ENCODE results near the gene DBNL. TPM values are rescaled to one million over a fixed set of nuclear protein-coding genes. Genes with fewer than 3 reads are reported as not detected.
"Not testable (repeated sequence)": the region's sequence is repeated elsewhere in the genome, so short reads cannot be mapped to it uniquely, and the experiment has no call there.

Gene DBNL
- 100 to 1,000 TPM; 175 to 176 TPM for total RNA-seq

DNA sequence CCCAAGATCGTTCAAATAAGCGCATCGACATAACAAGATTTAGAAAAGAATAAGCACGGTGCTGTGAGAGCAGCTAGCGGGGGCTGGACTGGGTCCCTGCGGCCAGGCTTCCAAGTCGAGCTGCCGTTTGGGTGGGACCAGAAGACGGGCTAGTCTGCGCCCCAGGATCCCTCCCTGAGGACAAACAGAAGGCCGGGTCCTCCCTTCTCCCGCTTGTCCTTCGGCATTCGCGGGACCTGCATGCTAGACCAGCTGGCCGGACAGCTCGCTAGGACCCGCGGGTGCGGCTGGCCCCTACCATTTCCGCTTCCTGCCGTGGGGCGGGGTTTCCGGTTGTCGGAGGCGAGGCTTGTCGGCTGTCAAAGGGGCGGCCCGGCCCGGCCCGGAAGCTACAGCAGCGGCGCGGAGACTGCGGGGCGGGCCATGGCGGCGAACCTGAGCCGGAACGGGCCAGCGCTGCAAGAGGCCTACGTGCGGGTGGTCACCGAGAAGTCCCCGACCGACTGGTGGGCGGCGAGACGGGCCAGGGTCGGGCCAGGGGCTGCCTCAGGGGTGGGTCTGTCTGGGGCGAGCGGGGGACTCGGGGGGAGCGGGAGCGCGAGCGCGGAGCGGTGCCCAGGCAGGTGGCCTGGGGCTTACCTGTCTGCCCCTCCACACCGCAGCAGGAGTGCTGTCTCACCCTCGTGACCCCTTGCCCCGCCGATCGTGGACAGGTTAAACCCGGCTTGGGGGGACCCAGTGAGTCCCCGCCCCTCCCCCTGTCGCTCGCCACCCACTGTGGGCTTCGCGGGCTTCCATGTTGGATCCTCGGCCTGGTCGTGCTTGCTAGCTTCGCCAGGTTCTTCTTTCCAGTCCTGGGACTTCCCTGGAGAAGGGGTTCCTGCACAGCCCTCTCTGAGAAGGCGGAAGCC is at the start of gene DBNL:
TSS of gene DBNL (plus strand) at position 388 of the 911 bp plus-strand sequence. CDS start at position 424, 36 bp downstream.
- H3K27ac Mint-ChIP-seq = peak within 1 kb of the TSS; percentile 98
- H3K9me3 Mint-ChIP-seq = no peaks in the 10 kb centered on the region
- no peaks in the 10 kb centered on the region for H3K27me3 Mint-ChIP-seq
- peak within 1 kb of the TSS; percentile 83 for H3K4me3 Mint-ChIP-seq
- H3K36me3 Mint-ChIP-seq (ENCODE audit: low read depth) = peaks cover 42% of the 10 kb centered on the region
- CTCF ChIA-PET = interaction anchor here (1.2 to 1.3 kb wide), 2 partner anchors 25 to 37 kb away, joined by 3 to 5 read pairs; no protein-coding TSS in a partner anchor
- POLR2A ChIA-PET = interaction anchor here (0.7 to 5.7 kb wide), 21 partner anchors 14 to 952 kb away, joined by 3 to 73 read pairs (median 4); partner anchors contain the start of genes COA1, NUDCD3, PGAM2 and POLD2
- peak; percentile 94 for DNase-seq
- H3K4me1 Mint-ChIP-seq = peaks cover 53% of the 10 kb centered on the region

DNA sequence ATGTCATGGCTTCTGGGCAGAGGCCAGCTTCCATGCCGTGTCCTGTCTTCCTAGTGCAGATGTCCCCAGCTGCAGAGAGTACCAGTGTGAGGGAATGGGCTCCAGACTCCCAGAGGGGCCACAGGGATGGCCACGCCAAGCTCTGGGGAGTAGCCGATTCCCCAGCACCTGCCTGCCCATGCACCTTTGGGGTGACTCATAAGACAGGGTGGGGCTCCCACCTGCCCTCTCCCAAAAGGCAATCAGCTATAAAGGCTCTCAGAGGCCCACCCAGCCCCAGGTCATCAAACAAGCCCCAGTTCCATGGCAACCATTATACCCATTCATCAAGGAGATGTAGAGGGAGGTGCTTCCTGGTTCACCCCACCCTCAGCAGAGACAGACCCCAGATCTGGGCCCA is 47.0 kb upstream of the DBNL start, which contains the start of gene SPDYE1:
TSS of gene SPDYE1 (plus strand) at position 366 of the 400 bp plus-strand sequence. CDS start 2,053 bp downstream, outside the sequence.
- CTCF ChIA-PET; H3K4me1 Mint-ChIP-seq; POLR2A ChIA-PET; H3K27ac Mint-ChIP-seq; DNase-seq; H3K36me3 Mint-ChIP-seq (ENCODE audit: low read depth); H3K27me3 Mint-ChIP-seq; H3K9me3 Mint-ChIP-seq; H3K4me3 Mint-ChIP-seq: not testable (repeated sequence)

DNA sequence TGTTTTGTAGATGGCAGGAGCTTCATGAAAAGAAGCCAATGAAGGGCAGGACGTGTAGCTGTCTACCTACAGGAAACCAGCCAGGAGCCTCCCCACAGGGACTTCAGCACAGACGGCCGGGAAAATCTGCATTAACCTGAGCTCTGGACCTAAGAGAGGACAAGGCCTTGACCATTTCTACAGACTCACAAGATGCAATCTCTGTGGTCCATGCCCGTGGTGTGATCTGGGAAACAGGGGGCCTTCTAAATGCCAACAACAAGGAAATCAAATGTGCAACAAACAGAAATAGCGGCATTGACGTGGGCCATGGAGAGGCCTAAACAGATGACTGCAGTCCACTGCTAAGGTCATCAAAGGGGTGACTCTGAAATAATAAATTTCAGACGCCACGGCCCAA is 32.4 kb upstream of the DBNL start:
- DNase-seq, H3K27me3 Mint-ChIP-seq, H3K4me1 Mint-ChIP-seq, CTCF ChIA-PET, H3K27ac Mint-ChIP-seq, POLR2A ChIA-PET, H3K4me3 Mint-ChIP-seq, H3K9me3 Mint-ChIP-seq: not testable (repeated sequence)
- H3K36me3 Mint-ChIP-seq (ENCODE audit: low read depth) = peaks cover 12% of the 10 kb centered on the region

DNA sequence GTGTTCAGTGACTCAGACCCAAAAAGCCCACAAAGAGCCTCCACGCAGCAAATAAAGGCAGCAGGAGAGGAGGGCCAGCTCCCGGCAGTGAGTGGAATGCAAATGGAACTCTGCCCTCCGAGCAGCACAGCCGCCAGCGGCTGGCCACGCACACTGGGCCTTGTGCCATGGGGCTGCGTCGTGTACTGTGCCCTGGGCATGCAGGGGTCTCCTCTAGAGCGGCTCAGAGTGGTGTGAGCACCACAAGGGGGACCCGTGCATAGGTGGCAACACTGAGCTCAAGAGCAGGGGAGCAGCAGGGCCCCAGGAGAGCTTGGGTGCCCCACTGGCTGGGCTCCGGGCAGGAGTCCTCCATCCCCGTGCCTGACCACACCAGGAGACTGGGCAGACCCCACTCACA is 29.4 kb upstream of the DBNL start:
- POLR2A ChIA-PET = not testable (repeated sequence)

DNA sequence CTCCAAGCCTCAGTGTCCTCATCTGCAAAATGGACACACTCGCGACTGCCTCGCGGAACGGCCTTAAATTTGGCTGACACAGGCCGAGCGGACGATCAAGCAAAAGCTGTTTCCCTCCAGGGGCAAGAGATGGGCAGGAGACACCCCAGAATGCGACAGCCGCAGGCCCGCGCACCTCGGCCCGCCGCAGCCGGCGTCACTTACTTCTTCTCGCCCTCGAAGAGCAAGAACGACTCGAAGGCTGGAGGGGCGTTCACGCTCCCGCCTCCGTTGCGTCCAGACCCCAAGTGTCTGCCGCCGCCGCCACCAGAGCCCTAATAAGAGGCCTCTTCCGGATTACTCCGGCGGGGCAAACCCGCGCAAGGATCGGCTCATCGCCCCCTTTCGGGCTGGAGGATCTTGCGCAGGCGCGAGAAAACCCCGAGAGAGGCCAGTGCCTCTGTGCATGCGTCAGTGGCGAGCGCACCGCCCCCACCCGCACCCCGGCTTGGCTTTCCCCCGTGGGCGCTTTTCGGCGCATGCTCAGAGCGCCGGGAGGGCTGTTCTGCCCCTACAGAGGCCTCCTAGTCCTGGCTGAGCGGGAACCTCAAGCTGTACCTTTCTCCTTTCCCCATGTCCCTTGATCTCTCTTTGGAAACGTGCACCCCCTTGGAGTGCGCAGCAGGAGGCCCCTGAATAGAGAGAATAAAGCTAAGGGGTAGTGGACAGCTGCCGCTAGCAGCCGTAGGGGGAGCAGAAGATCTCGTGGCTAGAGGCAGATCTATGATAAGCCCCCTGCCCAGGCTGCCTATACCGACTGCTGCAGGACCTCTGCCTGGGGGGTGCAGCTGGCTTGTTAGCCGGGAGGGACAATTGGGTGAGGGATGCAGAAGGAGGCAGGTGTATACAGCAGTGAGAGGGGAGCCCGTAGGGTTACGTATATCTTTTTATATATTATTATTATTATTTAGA is 25.4 kb upstream of the DBNL start:
- ChIA-PET CTCF (interaction anchor here (0.5 to 1.3 kb wide), 7 partner anchors 22 to 281 kb away, joined by 3 to 5 read pairs (median 3); partner anchors contain the start of genes DBNL, POLD2 and YKT6), POLR2A (interaction anchor here (1.0 to 1.6 kb wide), 4 partner anchors 25 to 49 kb away, joined by 3 to 6 read pairs (median 4); partner anchors contain the start of gene DBNL)
- Mint-ChIP-seq H3K4me1 (peaks cover 21% of the 10 kb centered on the region), H3K4me3 (peak overlapping the region; percentile 84), H3K27ac (peak overlapping the region; percentile 81)
- DNase-seq = peak; percentile 99
- not testable (repeated sequence) for H3K27me3 Mint-ChIP-seq; H3K9me3 Mint-ChIP-seq; H3K36me3 Mint-ChIP-seq (ENCODE audit: low read depth)

More for the DNA sequence above, 29.4 kb upstream of the DBNL start:
- DNase-seq; H3K4me3 Mint-ChIP-seq; H3K27ac Mint-ChIP-seq; H3K9me3 Mint-ChIP-seq; H3K27me3 Mint-ChIP-seq; H3K4me1 Mint-ChIP-seq; CTCF ChIA-PET; H3K36me3 Mint-ChIP-seq (ENCODE audit: low read depth): not testable (repeated sequence)

DNA sequence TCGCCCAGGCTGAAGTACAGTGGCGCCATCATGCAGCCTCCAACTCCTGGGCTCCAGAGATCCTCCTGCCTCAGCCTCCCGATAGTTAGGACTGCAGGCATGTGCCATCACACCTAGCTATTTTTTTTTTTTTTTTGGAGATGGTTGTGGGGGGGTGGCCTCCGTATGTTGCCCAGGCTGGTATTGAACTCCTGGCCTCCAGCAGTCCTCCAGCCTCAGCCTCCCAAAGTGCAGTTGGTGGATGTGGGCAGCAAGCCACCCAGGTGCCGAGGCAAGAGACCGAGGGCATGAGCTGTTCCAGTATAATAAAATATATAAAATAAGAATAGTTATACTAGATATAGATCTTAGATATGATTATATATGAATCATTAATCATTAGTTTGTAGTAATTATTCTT is 24.7 kb upstream of the DBNL start:
- H3K27me3 Mint-ChIP-seq; DNase-seq; H3K9me3 Mint-ChIP-seq; H3K27ac Mint-ChIP-seq; H3K36me3 Mint-ChIP-seq (ENCODE audit: low read depth); H3K4me3 Mint-ChIP-seq: not testable (repeated sequence)
- ChIA-PET POLR2A (interaction anchor here (0.6 to 1.6 kb wide), 5 partner anchors 25 to 62 kb away, joined by 3 to 6 read pairs (median 3); partner anchors contain the start of gene DBNL), CTCF (interaction anchor here (0.5 to 1.3 kb wide), 7 partner anchors 21 to 281 kb away, joined by 3 to 5 read pairs (median 3); partner anchors contain the start of genes DBNL, POLD2 and YKT6)
- peaks cover 21% of the 10 kb centered on the region for H3K4me1 Mint-ChIP-seq

DNA sequence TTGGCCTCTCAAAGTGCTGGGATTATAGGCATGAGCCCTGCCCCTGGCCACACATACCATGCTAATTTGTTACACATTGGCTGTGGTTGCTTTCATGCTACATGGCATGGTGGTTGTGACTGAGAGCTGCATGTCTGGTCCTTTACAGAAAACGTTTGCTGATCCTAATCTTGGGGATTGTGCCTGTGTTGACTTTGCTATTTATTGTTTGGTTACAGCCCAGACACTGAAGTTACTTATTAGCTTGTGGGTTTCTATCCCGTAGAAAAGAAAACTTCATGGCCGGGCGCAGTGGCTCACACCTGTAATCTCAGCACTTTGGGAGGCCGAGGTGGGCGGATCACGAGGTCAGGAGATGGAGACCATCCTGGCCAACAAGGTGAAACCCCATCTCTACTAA is 22.4 kb upstream of the DBNL start:
- peaks cover 19% of the 10 kb centered on the region for H3K4me1 Mint-ChIP-seq
- POLR2A ChIA-PET; CTCF ChIA-PET; H3K27me3 Mint-ChIP-seq; DNase-seq; H3K36me3 Mint-ChIP-seq (ENCODE audit: low read depth); H3K4me3 Mint-ChIP-seq; H3K9me3 Mint-ChIP-seq; H3K27ac Mint-ChIP-seq: not testable (repeated sequence)

DNA sequence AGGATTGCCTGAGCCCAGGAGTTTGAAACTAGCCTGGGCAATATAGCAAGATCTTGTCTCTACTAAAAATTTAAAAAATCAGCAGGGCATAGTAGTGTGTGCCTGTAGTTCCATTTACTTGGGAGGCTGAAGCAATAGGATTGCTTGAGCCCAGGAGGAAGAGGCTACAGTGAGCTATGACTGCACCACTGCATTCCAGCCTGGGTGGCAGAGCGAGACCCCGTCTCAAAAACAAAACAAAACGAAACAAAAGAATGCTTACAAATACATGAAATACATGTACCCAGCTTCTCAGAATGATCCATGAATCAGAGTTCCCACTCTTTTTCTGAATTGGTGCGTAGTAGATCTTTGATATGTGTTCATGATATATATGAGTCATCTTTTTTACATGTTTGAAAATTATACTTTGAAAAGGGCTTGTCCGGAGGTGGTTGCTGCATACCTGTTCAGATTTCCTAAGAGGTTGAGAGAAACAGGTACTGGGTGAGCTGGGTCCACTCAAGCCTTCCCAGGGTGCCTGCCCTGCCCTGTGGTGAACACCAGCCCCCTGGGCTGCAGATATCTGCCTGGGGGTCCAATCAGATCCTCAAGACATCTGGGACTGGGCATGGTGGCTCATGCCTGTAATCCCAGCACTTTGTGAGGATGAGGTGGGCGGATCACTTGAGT is 21.6 kb upstream of the DBNL start:
- H3K27ac Mint-ChIP-seq; H3K4me3 Mint-ChIP-seq; H3K27me3 Mint-ChIP-seq; H3K36me3 Mint-ChIP-seq (ENCODE audit: low read depth); POLR2A ChIA-PET; CTCF ChIA-PET; DNase-seq; H3K9me3 Mint-ChIP-seq: not testable (repeated sequence)
- H3K4me1 Mint-ChIP-seq = peaks cover 17% of the 10 kb centered on the region

DNA sequence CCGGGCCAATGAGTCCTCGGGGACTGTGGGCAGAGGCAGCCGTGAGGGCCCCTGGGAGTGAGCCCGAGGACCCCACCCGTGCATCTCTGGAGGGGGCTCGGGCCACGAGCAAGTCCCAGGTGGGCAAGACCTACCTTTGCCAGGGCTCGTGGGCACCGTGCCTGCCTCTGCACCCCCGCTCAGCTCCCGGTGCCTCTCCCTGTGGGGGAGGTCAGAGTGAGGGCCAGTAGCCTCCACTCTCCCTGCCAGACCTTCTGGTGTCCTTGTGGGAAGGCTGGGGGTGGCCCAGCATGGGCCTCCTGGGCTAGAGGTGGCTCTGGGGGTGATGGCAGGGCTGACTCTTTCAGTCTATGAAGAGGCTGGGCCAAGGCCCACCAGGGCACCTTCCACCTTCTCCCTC is 15.1 kb upstream of the DBNL start:
- H3K4me1 Mint-ChIP-seq; H3K4me3 Mint-ChIP-seq; H3K36me3 Mint-ChIP-seq (ENCODE audit: low read depth); POLR2A ChIA-PET; CTCF ChIA-PET; DNase-seq; H3K27me3 Mint-ChIP-seq; H3K9me3 Mint-ChIP-seq; H3K27ac Mint-ChIP-seq: not testable (repeated sequence)

DNA sequence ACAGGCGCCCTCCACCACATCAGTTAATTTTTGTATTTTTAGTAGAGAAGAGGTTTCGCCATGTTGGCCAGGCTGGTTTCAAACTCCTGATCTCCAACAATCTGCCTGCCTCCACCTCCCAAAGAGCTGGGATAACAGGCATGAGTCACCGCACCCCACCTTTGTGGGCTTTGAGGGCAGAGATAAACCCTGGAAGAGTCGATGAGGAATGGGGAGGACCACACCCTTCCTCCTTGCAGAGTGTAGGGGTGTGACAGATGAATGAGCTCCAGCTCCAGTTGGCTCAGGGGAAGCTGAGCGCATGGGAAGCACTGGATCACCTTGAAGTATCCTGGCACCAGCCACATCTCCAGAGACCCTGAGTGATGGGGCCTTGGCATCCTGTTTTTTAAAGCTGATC is 14.5 kb upstream of the DBNL start:
- H3K27ac Mint-ChIP-seq; DNase-seq; H3K27me3 Mint-ChIP-seq; H3K4me3 Mint-ChIP-seq; H3K36me3 Mint-ChIP-seq (ENCODE audit: low read depth); CTCF ChIA-PET; POLR2A ChIA-PET; H3K9me3 Mint-ChIP-seq; H3K4me1 Mint-ChIP-seq: not testable (repeated sequence)

DNA sequence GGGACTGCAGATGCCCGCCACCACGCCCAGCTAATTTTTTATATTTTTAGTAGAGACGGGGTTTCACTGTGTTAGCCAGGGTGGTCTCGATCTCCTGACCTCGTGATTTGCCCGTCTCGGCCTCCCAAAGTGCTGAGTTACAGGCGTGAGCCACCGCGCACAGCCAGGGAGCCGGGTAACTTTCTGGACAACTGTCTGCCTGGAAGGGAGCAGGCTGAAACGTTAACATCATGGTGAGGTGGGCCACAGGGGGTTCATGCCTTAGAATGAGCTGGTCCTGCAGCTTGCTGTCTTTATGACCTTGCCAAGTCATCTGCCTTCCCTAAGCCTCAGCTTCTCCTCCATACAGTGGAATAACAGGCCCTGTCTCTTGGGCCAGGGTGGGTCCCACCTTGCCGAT is 13.2 kb upstream of the DBNL start:
- POLR2A ChIA-PET; H3K9me3 Mint-ChIP-seq; H3K4me1 Mint-ChIP-seq; CTCF ChIA-PET; H3K27ac Mint-ChIP-seq; H3K4me3 Mint-ChIP-seq; DNase-seq; H3K36me3 Mint-ChIP-seq (ENCODE audit: low read depth); H3K27me3 Mint-ChIP-seq: not testable (repeated sequence)

DNA sequence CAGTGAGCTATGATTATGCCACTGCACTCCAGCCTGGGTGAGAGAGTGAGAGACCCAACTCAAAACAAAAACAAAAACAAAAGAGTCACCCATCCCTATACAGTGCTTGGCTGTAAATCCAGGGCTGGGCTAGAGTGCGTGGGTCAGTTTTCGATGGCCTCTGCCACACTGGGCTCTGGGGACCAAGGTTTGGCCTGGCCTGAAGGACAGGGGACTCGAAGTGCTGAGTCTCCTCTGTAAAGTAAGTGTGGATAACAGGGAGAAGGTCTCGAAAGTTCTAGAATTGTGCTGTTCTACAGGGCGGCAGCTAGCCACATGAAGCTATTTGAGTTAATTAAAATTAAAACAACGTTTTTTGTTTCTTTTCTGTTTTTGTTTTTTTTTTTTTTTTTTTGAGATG is 12.5 kb upstream of the DBNL start:
- DNase-seq; CTCF ChIA-PET; H3K27me3 Mint-ChIP-seq; H3K9me3 Mint-ChIP-seq; H3K4me3 Mint-ChIP-seq; H3K36me3 Mint-ChIP-seq (ENCODE audit: low read depth); H3K27ac Mint-ChIP-seq; H3K4me1 Mint-ChIP-seq; POLR2A ChIA-PET: not testable (repeated sequence)
